AG08396 (cell line): ENCODE measurements around the gene HIF1AN.

Source experiments
- DNase-seq: peaks from one replicate; pipeline ENCODE4 v3.0.0; 2012; ENCODE audit warnings: low spot score, mixed read lengths

The HIF1AN gene

GRCh38 chr10:100522107-100522801 is 13.5 kb upstream of the HIF1AN start:
- no peak for DNase-seq

- DNase-seq, result no peak
Measured at GRCh38 chr10:100522945-100523344, 12.8 kb upstream of the HIF1AN start.

- DNase-seq, result no peak
Measured at GRCh38 chr10:100524206-100524605, 11.5 kb upstream of the HIF1AN start.

GRCh38 chr10:100524638-100525037 is 11.1 kb upstream of the HIF1AN start:
- no peak for DNase-seq

- DNase-seq, result no peak
Measured at GRCh38 chr10:100528123-100528886, 7.4 kb upstream of the HIF1AN start.

GRCh38 chr10:100528921-100529474 is 6.7 kb upstream of the HIF1AN start:
- no peak for DNase-seq

GRCh38 chr10:100529475-100530298 is 6.1 kb upstream of the HIF1AN start, which contains the start of gene NDUFB8:
Gene NDUFB8, minus strand, starts transcription at chr10:100529871. Its CDS starts 20 bp downstream, at chr10:100529851.
- DNase-seq, result peak; percentile 90

GRCh38 chr10:100531761-100532160 is 4.0 kb upstream of the HIF1AN start:
- DNase-seq, result no peak

GRCh38 chr10:100534726-100535125 is 1.0 kb upstream of the HIF1AN start:
- DNase-seq, result no peak

- DNase-seq, result no peak
Measured at GRCh38 chr10:100535338-100535714, 417 bp upstream of the HIF1AN start.

- no peak for DNase-seq
Measured at GRCh38 chr10:100537475-100537874, 1.7 kb downstream of the HIF1AN start.

GRCh38 chr10:100544950-100545349 is 9.2 kb downstream of the HIF1AN start:
- DNase-seq, result no peak

- DNase-seq, result no peak
Measured at GRCh38 chr10:100551196-100551595, 15.5 kb downstream of the HIF1AN start.

- DNase-seq, result no peak
Measured at GRCh38 chr10:100551738-100552137, 16.0 kb downstream of the HIF1AN start.

GRCh38 chr10:100553929-100554328 is 18.2 kb downstream of the HIF1AN start:
- DNase-seq, result no peak

GRCh38 chr10:100554902-100555301 is 19.2 kb downstream of the HIF1AN start:
- no peak for DNase-seq

- no peak for DNase-seq
Measured at GRCh38 chr10:100560248-100560647, 24.5 kb downstream of the HIF1AN start.

GRCh38 chr10:100561005-100561404 is 25.3 kb downstream of the HIF1AN start:
- DNase-seq, result no peak

GRCh38 chr10:100562008-100562672 is 26.4 kb downstream of the HIF1AN start:
- peak; percentile 75 for DNase-seq

GRCh38 chr10:100565206-100565985 is 29.7 kb downstream of the HIF1AN start:
- DNase-seq, result no peak

- no peak for DNase-seq
Measured at GRCh38 chr10:100566561-100566960, 30.8 kb downstream of the HIF1AN start.
